Transverse colon (tissue), 3 donors: ENCODE results near the gene ORC3.

Source experiments
- POLR2A ChIP-seq: fragments of 450-650 bp; IDR thresholded peaks from one replicate; pipeline ENCODE4 v1.6.1; 2016; ENCODE audit warnings: antibody characterized with exemption, mild to moderate bottlenecking, moderate library complexity
- TF ChIP-seq, protein P1 (sequence below), 5 experiments: fragments of 200-600 bp in 3 of 5; fragments of 450-650 bp in 2 of 5; sonication (generic) in 3 of 5; IDR thresholded peaks; 1 replicate in 2 of 5; 2 replicates in 3 of 5; pipeline ENCODE4 v1.5.1; 2016 to 2017; ENCODE audit warnings: antibody characterized with exemption in 5 of 5, inconsistent platforms in 3 of 5, mild to moderate bottlenecking in 2 of 5, moderate library complexity in 1 of 5

DNA sequence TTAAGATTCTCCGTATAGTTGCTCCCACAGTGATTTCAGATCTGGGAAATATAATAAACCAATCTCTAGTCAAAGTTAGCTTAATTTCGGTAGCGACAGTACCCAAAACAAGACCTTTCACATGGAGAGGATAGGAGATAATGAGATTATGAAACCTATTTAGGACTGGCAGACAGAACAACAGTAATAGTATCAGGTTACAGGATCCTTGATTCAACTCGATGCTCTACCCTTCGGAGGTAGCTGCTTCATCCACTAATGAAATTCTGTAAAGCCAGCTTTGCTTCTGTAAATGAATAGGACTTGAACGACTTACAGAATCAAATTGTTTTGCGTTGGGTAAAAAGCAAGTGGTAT is 112.6 kb downstream of the ORC3 start:
- TF ChIP-seq, protein P1, sequence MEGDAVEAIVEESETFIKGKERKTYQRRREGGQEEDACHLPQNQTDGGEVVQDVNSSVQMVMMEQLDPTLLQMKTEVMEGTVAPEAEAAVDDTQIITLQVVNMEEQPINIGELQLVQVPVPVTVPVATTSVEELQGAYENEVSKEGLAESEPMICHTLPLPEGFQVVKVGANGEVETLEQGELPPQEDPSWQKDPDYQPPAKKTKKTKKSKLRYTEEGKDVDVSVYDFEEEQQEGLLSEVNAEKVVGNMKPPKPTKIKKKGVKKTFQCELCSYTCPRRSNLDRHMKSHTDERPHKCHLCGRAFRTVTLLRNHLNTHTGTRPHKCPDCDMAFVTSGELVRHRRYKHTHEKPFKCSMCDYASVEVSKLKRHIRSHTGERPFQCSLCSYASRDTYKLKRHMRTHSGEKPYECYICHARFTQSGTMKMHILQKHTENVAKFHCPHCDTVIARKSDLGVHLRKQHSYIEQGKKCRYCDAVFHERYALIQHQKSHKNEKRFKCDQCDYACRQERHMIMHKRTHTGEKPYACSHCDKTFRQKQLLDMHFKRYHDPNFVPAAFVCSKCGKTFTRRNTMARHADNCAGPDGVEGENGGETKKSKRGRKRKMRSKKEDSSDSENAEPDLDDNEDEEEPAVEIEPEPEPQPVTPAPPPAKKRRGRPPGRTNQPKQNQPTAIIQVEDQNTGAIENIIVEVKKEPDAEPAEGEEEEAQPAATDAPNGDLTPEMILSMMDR (IDR thresholded peaks at IDR 0.05) = no peak
- TF ChIP-seq POLR2A = no peak
